ENCODE results near the gene HOXC10.

DNA sequence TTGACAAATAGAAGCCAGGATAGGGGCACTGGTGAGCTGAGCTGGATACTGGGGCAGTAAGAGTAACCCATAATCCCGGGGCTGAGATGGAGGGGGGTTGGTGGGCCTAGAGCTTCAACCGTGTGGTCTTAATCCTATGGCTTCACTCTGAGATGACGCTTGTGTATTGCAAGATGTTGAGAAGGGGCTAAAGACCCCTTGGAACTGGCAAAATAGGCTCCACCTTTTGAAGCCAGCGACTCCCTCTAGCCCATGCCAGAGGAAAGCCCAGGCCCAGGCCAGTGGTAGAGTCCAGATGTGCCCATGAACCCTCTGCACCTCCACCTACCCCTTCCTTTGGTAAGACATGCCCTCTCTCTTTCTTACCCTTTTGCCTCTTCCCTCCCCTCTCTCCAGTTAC lies 25.6 kb upstream of the HOXC10 start:
- TF ChIP-seq, protein P1, sequence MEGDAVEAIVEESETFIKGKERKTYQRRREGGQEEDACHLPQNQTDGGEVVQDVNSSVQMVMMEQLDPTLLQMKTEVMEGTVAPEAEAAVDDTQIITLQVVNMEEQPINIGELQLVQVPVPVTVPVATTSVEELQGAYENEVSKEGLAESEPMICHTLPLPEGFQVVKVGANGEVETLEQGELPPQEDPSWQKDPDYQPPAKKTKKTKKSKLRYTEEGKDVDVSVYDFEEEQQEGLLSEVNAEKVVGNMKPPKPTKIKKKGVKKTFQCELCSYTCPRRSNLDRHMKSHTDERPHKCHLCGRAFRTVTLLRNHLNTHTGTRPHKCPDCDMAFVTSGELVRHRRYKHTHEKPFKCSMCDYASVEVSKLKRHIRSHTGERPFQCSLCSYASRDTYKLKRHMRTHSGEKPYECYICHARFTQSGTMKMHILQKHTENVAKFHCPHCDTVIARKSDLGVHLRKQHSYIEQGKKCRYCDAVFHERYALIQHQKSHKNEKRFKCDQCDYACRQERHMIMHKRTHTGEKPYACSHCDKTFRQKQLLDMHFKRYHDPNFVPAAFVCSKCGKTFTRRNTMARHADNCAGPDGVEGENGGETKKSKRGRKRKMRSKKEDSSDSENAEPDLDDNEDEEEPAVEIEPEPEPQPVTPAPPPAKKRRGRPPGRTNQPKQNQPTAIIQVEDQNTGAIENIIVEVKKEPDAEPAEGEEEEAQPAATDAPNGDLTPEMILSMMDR (IDR thresholded peaks at IDR 0.05; ENCODE audit: low read depth, low read length), result no peak
- no peak for TF ChIP-seq EZH2phosphoT487 (IDR thresholded peaks at IDR 0.05; ENCODE audit: low read depth)
